ENCODE measurements around the gene ZBTB16.

Gene ZBTB16

GRCh38 chr11:114151631-114152030, 92.1 kb downstream of the ZBTB16 start:
- no peak overlapping the region for H3K27ac Mint-ChIP-seq
- H3K4me3 Mint-ChIP-seq = no peak overlapping the region
- no peak for ATAC-seq
- no peaks in the 10 kb centered on the region for H3K27me3 Mint-ChIP-seq
- peaks cover 36% of the 10 kb centered on the region for H3K4me1 Mint-ChIP-seq
- no peak for DNase-seq
- H3K9me3 Mint-ChIP-seq = no peaks in the 10 kb centered on the region

GRCh38 chr11:114152162-114152561, 92.7 kb downstream of the ZBTB16 start:
- H3K27ac Mint-ChIP-seq = no peak overlapping the region
- no peak for ATAC-seq
- H3K4me3 Mint-ChIP-seq = no peak overlapping the region
- DNase-seq = no peak
- no peaks in the 10 kb centered on the region for H3K27me3 Mint-ChIP-seq
- H3K9me3 Mint-ChIP-seq = no peaks in the 10 kb centered on the region
- H3K4me1 Mint-ChIP-seq = peaks cover 39% of the 10 kb centered on the region

DNA sequence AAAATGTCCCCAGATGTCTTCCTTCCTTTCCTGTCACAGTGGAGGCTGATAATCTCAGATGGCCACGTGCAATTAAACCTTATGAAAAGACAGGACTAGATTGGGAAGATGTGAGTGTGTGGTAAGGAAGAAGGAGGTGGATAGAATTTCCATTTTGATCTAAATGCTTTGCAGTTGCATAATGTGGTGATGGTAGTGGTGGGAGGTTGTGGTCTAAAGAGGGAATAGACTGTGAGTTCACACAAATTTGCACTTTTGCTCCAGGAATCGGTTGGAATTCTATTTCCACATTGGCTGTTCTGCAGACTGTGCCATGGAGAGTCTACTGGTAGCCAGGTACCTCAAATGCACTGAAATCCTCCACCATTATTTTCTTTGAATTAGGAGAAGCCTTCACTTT, 93.3 kb downstream of the ZBTB16 start:
- H3K27me3 Mint-ChIP-seq = no peaks in the 10 kb centered on the region
- no peak for DNase-seq
- no peaks in the 10 kb centered on the region for H3K9me3 Mint-ChIP-seq
- H3K27ac Mint-ChIP-seq = no peak overlapping the region
- H3K4me3 Mint-ChIP-seq = no peak overlapping the region
- no peak for ATAC-seq
- peaks cover 44% of the 10 kb centered on the region for H3K4me1 Mint-ChIP-seq

DNA sequence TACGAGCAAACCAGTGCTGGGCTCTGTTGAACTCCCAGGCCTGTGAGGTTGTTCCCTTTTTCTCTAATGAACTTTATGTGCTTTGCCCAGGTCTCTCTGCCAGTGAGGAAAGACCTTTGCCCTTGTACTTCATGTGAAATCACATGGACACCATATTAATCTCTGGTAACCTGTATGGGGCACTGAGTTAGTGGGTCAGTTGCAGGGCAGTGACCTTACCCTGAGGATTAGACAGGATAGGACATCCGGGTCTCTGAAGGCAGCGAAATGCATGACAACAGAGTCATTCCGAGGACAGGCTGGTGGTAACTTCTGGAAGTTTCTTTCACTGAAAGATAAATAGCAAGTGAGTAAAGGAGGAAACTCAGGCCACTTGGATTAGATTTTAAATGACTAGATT, 93.7 kb downstream of the ZBTB16 start:
- Mint-ChIP-seq H3K4me3 (no peak overlapping the region), H3K27me3 (no peaks in the 10 kb centered on the region), H3K4me1 (peaks cover 48% of the 10 kb centered on the region), H3K9me3 (no peaks in the 10 kb centered on the region), H3K27ac (no peak overlapping the region)
- ATAC-seq = no peak
- no peak for DNase-seq

GRCh38 chr11:114154271-114155047, 94.9 kb downstream of the ZBTB16 start:
- no peak overlapping the region for H3K4me3 Mint-ChIP-seq
- ATAC-seq (no peak), DNase-seq (no peak)
- H3K9me3 Mint-ChIP-seq = no peaks in the 10 kb centered on the region
- no peak overlapping the region for H3K27ac Mint-ChIP-seq
- H3K4me1 Mint-ChIP-seq = peaks cover 51% of the 10 kb centered on the region
- no peaks in the 10 kb centered on the region for H3K27me3 Mint-ChIP-seq

GRCh38 chr11:114155116-114155515, 95.6 kb downstream of the ZBTB16 start:
- no peaks in the 10 kb centered on the region for H3K9me3 Mint-ChIP-seq
- H3K27me3 Mint-ChIP-seq = no peaks in the 10 kb centered on the region
- H3K4me1 Mint-ChIP-seq = peaks cover 51% of the 10 kb centered on the region
- no peak for ATAC-seq
- DNase-seq = no peak
- peak overlapping the region in 1 of 2 donors; percentile 28 for H3K27ac Mint-ChIP-seq
- H3K4me3 Mint-ChIP-seq = no peak overlapping the region

GRCh38 chr11:114156131-114156581, 96.6 kb downstream of the ZBTB16 start:
- DNase-seq = no peak
- no peaks in the 10 kb centered on the region for H3K27me3 Mint-ChIP-seq
- H3K4me3 Mint-ChIP-seq = no peak overlapping the region
- peaks cover 58% of the 10 kb centered on the region for H3K4me1 Mint-ChIP-seq
- ATAC-seq = no peak
- H3K9me3 Mint-ChIP-seq = peaks cover 0 to under 1% of the 10 kb centered on the region in 2 donors
- no peak overlapping the region for H3K27ac Mint-ChIP-seq

DNA sequence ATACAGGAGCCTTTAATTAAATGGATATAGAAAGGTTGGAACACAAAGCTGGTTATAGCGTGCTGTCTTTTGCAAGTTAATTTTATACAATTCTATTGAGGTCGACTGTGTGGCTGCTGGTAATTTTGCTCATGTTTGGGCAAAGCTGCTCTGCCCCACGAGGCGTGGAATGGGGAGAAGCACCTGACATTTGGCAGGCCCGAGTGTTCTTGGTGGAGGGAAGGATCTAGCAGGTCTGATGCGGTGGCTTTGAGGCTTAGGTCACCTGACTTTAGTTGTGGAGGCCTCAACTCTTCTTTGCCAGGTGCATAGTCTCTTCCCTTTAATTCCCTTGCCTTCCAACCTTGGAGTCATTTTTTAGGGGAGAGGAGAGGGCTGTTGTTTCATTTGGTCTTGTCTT, 97.3 kb downstream of the ZBTB16 start:
- ATAC-seq (no peak), DNase-seq (no peak)
- Mint-ChIP-seq H3K4me1 (peaks cover 65% of the 10 kb centered on the region), H3K4me3 (no peak overlapping the region), H3K27ac (no peak overlapping the region), H3K9me3 (peaks cover 0 to 4% of the 10 kb centered on the region in 2 donors), H3K27me3 (no peaks in the 10 kb centered on the region)

GRCh38 chr11:114157476-114158050, 98.1 kb downstream of the ZBTB16 start:
- peak overlapping the region in 1 of 2 donors; percentile 14 for H3K27ac Mint-ChIP-seq

GRCh38 chr11:114158421-114158820, 98.9 kb downstream of the ZBTB16 start:
- Mint-ChIP-seq H3K27me3 (no peaks in the 10 kb centered on the region), H3K9me3 (peaks cover 0 to 4% of the 10 kb centered on the region in 2 donors), H3K27ac (peak overlapping the region in 1 of 2 donors; percentile 24), H3K4me1 (peaks cover 67% of the 10 kb centered on the region), H3K4me3 (no peak overlapping the region)
- ATAC-seq = no peak
- no peak for DNase-seq

More at GRCh38 chr11:114157476-114158050, 98.1 kb downstream of the ZBTB16 start:
- H3K4me1 Mint-ChIP-seq = peaks cover 67% of the 10 kb centered on the region
- peaks cover 0 to 4% of the 10 kb centered on the region in 2 donors for H3K9me3 Mint-ChIP-seq
- ATAC-seq = no peak
- DNase-seq = no peak
- H3K4me3 Mint-ChIP-seq = no peak overlapping the region
- H3K27me3 Mint-ChIP-seq = no peaks in the 10 kb centered on the region

- Mint-ChIP-seq H3K4me1 (peaks cover 70% of the 10 kb centered on the region), H3K4me3 (peak overlapping the region in 1 of 2 donors; percentile 78), H3K27me3 (no peaks in the 10 kb centered on the region), H3K9me3 (peaks cover 0 to 4% of the 10 kb centered on the region in 2 donors), H3K27ac (peak overlapping the region in 1 of 2 donors; percentile 88)
- DNase-seq = no peak
- ATAC-seq = no peak
Measured at GRCh38 chr11:114158886-114159285, 99.4 kb downstream of the ZBTB16 start.

DNA sequence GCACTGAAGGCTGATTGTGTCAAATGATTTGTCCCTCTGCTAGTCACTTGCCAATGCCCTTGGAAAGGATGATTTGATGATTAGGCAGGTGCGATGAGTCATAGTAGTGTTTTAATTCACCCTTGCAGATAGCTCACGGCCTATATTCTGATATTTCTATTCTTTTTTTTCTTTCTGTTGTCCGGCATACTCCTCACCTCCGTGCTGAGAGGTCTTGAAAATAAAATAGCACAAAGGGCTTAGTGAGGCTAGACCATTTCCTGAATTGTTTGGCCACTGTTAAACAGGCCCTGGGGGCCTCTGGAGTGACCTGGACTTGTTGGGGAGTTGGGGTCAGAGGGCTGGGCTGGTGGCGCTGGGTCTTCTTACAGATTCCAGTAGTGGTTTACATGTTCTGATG, 99.8 kb downstream of the ZBTB16 start:
- Mint-ChIP-seq H3K27me3 (no peaks in the 10 kb centered on the region), H3K9me3 (peaks cover 0 to 4% of the 10 kb centered on the region in 2 donors), H3K4me3 (peak overlapping the region; percentile 46 to 78), H3K4me1 (peaks cover 74% of the 10 kb centered on the region), H3K27ac (peak overlapping the region; percentile 72 to 88)
- ATAC-seq = no peak
- DNase-seq = no peak

DNA sequence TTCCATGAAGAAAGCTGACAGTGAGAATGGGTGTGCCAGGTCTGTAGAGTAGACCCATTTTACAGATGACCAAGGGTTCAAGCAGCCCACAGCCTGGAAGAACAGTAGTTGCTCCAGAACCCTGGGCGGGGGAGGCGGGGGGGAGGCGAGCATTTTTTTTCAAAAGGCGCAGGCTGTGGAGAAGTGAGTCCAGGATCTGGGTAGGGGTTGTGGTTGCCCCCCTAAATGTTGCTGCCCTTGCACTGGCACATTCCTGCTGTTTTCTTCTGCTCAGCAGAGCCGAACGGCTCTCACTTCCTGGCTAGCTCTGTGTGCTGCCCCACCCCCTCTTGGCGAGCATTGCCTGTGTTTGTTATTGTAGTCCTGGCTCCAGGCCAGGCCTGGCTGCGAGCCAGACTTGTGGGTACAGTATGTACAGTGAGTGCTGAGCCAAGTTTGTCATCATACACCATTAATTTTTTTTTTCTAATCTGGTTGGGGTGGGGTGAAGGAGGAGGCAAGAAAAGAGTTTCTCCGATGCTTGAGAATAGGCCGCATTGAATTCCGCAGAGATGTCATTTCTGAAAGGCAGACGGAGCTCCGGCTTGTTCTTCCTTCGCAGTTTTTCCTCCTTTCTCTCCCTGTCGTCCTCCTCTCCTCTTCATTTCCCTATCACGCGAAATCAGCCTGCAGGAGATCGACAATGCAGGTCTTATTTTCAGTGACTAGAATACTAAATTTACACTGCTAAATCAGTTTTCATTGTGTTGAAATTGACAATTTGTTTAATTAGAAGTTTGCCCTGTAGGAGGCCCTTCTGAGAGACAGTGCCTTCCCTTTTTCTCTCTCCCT, 100.5 kb downstream of the ZBTB16 start:
- peak; percentile 93 to 95 for DNase-seq
- H3K9me3 Mint-ChIP-seq = peaks cover 0 to 4% of the 10 kb centered on the region in 2 donors
- H3K4me1 Mint-ChIP-seq = peaks cover 80% of the 10 kb centered on the region
- peak overlapping the region; percentile 56 to 78 for H3K4me3 Mint-ChIP-seq
- H3K27ac Mint-ChIP-seq = peak overlapping the region; percentile 72 to 88
- H3K27me3 Mint-ChIP-seq = no peaks in the 10 kb centered on the region
- ATAC-seq = peak; percentile 90

DNA sequence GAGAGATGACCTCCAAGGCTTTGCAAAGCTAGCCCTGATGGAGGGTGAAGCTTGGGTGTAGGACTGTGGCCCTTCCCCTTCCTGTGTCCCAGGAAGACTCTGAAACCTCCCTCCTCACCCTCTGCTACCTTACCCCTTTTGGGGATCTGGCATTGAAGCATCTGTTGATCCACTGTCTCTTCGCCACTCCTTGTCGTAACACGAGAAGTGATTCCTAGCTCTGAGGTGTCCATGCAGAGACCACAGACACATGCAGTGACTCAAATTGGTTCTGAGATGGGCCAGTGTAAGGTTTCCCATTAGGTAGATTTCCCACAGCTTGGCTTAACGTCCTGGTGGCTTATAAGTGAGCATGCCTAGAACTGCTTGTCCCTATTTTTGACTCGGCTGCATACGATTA, 101.4 kb downstream of the ZBTB16 start:
- ATAC-seq (peak; percentile 60), DNase-seq (peak in 1 of 2 donors; percentile 30)
- Mint-ChIP-seq H3K27me3 (no peaks in the 10 kb centered on the region), H3K4me1 (peaks cover 88% of the 10 kb centered on the region), H3K27ac (no peak overlapping the region), H3K9me3 (peaks cover 0 to 4% of the 10 kb centered on the region in 2 donors), H3K4me3 (peak overlapping the region; percentile 56 to 78)

DNA sequence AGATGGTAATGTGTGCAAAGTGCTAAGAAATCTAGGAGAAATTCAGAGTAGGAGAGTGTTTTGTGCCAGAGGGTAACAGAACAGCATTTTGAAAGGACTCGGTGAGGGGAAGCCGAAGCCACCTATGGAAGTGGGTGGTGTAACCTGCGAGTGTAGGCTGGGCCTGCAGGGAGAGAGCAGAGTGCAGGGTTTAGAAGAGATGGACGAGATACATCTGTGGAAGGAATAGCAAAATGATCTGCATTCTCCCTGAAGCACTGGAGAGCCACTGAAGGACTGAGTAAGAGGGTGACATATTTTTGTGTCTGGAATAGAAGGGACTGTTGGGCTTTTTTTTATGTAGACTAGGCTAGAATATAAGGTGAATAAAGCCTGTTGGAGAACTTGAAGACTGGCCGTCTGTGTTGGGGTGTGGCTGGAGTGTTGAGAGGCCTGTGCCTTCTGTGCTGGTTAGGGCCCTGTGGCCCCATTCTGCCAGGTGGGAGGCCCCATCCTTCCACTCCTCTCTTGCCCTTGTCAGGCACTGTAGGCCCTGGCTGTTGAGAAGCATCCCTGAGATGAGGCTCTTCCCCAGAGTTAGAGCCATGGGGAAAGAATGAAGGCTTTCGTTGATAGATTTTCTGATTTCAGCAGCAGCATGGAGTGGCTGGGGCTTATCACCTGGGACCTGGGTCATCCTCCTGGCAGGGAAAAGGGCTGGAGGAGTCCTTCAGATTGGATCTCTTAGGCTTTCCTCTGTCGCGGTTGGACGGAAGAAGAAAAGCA, 102.2 kb downstream of the ZBTB16 start:
- no peaks in the 10 kb centered on the region for H3K27me3 Mint-ChIP-seq
- no peak for ATAC-seq
- no peak overlapping the region for H3K27ac Mint-ChIP-seq
- H3K4me1 Mint-ChIP-seq = peaks cover 92% of the 10 kb centered on the region
- DNase-seq = no peak
- no peak overlapping the region for H3K4me3 Mint-ChIP-seq
- H3K9me3 Mint-ChIP-seq = peaks cover 0 to 4% of the 10 kb centered on the region in 2 donors

Data from stimulated activated naive CD8-positive, alpha-beta T cell treated with anti-CD3 and anti-CD28 coated beads, Interleukin-15, amount 100 ng/mL, for 72 hours (primary cell).